NCI-H748 (cell line): Measurements from ENCODE around the gene ACADVL.
"Not testable (repeated sequence)": the region's sequence is repeated elsewhere in the genome, so short reads cannot be mapped to it uniquely, and the experiment has no call there.

Experiments
- DNase-seq: peaks from one replicate; lab custom pipeline; 2025; ENCODE audit not compliant: unreplicated experiment; lab: John Stamatoyannopoulos, UW

ACADVL gene

DNA sequence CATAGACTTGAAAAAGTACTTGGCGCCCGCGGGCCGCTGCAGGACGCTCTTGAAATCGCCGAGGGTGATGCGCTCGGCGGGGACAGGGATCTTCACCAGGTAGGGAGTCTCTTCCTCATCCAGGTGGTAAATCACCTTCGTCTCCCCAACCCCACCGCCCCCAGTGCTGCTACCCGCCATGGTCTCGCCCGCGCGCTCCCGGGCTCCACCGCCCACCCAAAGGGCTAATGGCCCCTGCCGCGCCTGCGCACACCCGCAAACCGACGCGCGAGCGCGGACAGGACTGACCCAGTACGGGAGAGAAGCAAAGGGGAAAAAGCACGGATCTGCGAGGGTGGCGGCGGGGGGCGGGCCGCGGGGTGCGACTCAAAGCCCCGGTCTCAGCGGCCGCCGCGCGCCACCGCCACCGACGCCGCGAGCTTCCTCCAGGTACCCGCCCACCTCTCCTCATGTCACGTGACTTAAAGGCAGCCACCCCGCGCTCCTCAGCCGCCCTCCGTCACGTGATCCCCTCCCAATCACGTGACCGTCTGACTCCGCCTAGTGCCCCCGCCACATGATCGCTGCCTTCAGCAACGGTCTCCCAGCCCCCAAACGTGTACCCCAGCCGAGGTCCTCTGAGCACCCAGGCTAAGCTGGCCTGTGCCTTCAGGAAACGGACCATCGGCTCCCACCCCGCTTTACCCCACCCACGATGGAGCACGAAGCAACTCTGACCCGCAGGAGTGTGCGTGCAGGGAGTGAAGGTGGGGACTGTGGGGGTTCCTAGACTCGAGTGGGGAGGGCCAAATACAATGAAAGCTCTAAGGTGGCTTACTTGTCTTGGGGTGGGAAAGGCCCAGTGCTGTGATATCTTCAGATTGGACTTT, 14.6 kb downstream of the ACADVL start, which contains the start of gene DVL2:
TSS of gene DVL2 (minus strand) at position 435 of the 869 bp plus-strand sequence. CDS start at position 180, 255 bp downstream.
- peak; percentile 96 for DNase-seq

DNA sequence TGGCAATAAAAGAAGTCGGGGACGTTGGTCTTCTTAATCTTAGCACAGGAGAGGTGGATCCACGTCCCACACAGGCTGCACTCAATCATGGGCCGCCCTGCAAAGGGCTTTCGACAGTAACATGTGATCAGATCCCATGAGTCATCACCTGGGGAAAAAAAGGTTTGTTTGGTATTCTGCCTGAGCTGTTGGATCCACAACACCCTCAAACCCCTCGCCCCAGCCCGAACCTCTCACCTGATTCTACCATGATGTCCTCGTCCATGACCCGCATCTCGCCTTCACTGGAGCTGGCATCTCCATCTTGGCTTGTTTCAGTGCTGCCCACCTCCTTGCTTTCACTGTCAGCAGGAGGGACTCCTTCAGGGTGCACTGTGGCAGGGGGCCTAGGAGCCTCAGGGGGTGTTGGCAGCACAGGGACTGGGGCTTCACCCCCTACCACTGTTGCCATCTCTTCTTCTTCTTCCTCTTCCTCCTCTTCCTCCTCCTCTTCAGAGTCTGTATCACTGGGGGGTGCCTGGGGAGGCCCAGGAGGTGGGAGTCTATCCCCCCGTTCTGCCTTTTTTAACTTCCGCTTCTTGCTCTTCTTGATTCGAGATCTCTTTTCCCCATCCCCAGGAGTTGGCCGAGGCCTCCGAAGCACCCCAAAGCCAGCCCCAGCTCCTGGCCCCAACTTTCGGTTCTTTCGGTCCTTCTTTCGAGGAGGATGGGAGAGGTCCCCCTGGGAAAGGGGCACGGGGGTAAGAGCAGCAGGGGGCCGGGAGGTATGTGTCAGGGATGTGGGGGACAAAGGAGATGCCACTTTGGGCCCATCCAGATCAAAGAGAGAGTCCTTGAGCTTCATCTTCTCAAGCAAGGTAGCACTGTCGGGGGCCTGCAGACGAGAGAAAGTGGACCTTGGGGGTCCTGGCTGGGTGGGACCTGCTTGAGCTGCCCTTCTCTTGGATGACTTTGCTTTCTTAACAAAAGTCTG, 16.2 kb downstream of the ACADVL start:
- DNase-seq, result no peak

DNA sequence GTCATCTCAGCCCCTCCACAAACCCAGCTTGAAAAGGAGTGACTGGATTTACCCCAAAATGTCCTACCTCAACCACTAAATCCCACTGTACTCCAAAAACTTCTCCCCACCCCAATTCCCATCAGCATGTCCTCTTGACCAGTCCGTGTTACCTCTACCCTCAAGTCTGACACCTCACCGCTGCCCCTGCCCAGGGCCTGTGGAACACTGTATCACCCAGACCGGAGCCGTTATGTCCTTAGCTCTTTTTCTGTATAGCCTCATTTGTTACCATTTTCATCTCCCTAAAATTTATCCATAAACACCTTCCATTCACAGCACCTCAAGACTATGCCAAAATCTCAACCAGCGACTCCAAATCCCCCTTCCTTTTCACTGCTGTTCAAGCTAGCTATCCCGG, 17.1 kb downstream of the ACADVL start:
- no peak for DNase-seq

DNA sequence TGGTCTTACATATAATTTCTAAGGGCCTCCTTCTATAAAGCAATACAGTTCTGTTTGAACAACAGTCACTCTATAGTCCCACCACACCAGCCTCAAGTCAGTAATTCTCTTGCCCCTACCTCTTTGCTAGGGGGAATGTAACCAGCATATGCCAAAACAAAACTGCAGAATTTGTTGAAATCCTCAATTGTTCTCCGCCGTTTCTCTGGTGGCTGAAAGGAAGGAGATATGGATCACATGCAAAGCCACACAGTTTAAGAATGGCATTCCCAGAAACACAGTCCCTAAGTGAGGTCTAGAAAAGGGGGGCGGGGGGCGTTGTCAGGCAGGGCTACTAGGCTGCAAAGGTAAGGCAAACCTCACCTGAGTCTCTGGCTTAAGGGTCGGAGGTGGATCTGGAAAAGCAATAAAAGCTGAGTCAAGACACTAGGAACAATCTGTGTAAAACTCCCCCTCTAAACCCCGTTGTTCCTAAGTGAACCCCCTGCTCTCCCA, 17.6 kb downstream of the ACADVL start:
- no peak for DNase-seq

DNA sequence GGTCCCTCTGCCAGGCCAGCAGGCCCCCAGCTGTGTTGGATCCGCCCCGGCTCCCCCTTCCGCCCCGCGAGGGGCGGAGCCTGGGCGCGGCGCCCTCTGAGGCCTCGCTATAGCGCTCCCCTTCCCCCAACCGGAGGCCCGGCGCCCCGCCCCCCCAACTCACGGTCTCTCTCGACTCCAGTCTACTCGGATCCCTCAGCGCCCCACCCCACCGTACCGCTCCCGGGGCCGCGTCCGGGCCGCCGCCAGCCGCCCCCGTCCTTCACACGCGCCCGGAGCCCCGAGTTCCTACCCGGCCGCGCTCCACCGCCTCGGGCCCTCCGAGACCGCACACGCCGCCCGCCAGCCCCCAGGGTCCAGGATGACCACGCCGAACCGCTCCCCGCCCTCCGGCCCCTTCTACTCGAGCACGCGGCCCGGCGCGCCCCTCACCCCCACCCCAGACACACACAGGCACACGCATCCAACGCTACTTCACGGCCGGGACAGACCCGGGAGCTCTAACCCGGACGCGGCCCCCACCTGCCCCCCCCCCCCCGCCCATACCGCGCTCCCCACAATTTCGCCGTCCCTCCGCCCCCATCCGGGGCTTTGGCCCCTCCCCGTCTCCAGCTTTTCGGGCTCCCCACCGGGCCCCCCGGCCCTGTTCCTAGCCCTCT, 18.2 kb downstream of the ACADVL start:
- DNase-seq, result peak; percentile 81

DNA sequence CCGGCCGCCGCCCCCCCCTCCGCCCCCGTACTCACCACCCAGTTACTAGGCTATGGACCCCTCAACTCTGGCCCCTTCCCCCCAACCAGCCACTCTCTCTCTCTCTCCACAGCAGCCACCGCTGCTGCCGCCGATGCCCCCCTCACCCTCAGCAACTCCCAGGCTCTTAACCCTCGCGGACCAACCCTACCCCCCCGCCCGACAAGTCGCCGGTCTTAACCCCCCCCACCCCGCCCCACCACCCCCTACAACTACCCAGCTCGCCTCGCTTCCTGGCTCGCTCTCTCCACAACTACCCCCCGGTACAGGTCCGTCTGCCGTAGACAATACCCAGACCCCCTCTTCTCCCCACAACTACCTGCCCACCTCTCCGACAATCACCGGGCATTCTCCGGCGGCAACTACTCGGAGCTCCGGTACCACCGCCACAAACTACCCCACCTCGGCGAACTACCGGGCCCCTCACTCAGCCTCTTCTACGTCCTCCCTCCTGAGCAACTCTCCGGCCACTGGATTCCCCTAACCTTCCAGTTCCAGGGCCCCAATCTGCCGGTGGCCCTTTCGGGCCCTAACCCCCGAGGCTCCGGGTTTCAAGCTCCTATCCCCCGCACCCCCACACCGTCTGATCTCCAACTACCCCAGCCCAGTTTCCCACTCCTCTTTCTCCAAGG, 18.8 kb downstream of the ACADVL start:
- peak; percentile 56 for DNase-seq

DNA sequence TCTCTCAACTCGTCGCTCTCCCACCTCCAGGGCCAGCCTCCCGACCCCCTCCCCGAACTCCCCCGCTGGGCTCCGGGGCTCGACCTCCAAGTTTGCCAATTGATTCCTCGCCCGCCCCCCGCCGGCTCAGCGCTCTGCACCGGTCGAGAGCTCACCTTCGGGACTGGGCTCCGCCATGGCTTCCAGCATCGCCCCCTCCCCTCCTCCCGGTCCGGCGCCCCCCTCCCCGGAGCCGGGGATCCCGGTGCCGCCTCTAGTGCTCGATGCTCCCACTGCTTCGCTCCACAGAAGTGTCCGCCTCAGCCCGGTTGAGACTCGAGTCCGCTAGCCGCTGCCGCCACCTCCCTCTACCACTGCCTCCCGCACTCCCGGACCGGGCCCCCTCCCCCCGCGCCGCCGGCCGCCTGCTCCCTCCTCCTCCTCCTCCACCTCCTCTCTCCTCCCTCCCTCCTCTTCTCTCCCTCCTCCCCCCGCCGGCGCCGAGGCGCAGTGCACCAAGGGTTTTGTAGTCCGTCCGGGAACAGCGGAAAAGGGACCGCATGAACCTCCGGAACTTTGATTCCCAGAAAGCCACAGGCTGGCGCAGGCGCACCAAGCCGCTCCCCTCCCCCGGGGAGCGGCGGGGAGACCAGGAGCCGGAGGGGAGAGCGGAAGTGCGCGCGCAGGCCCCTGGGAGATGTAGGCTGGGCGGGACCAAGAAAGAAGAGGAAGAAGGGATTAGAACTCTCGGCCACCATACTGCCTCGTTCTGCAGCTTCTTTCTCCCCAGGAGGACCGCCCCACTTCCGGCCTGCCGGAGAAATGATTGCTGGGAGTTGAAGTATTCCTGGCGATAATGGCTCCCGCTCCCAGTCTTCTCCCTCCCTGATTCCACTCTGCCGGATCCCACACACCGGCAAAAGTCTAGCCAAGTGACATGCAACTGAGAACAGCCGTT, 19.6 kb downstream of the ACADVL start, which contains the start of gene PHF23:
TSS of gene PHF23 (minus strand) at position 367 of the 937 bp plus-strand sequence. CDS start at position 189, 178 bp downstream.
- peak; percentile 100 for DNase-seq

DNA sequence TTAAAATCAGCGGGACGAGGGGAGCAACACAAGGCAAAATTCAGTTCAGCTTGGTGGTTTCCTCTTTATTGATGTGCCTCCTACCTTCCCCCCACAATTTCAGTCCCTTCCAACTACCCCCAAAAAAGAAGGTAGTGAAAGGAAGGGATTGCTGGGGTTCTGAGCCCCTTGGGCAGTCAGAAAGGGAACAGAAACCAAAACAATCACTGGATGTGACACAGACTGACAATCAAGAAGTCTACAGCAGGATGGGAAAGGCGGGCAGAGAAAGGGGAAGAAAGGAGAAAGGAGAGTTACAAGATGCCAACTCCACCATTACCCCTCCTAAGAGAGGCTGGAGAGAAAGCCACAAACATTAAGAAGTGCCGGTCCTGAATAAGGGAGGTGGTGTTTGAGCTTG, 20.6 kb downstream of the ACADVL start:
- DNase-seq, result no peak

DNA sequence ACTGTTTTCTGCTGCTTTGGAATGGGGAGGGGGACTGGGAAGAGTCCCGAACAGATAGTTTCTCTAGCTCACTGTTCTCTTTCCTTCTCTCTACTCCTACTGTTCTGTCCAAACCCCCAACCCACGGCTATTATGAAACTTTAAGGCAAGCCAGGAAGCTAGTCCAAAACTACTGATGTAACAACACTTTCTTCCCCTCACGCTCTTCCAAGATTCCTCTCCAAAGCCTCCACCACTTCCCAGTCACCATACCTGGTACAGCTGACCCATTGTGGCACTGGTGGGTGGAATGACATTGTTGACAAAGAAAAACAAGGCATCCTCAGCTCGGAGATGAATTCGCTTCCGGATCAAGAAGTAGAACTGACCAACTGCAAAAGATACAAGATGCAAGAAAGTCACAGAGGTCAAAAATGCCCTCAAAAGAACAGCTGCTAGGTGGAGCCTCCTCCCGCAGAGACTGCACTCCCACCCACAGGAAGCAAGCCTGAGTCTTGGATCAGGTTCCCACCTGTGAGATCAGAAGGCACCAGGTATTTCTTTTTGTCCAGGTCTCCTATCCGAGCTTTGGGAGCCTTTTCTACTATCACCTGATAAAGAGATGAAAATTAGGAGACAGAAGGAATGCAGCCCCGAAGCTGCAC, 21.5 kb downstream of the ACADVL start:
- DNase-seq, result peak; percentile 45

DNA sequence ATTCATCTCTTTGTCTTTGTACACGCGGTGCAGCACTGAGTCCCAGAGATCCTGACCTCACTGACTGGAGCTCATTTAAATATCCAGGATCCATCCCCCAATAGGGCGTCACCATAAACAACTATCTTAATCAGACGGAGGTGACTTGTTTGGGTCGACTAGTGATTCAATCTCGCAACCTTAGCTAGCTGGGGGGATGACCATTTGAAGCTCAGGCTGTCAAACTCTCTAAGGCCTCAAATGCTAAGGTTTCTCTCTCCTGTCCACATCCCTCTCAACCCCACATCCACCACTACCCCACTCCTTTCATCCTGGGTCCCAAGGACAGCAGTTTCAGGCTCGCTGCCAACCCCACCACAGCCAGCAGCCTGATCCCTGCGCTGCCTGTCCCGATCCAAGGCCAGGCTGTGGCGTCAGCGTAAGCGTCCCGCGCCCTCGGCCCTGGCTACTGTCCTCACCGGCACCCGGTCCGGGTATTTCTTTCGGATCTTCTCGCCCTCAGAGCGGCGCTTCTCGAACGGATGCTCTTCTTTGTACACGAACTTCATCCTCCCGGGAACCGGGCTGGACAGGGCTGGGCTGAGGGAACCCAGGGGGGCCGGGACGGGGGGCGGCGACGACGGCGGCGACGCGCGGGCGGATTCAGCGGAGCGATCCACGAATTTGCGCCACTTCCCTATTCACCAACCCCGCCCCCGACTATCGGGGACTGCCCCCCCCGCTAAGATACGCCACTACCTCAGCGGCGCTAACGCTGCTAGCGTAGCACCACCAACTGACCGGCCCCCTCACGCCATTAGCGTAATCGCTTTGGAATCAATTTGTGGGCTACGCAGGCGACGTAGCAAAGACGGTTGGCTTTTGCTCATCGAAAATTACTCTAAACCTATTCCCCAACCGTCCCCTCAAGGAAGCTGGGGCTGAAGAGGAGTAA, 22.3 kb downstream of the ACADVL start, which contains the start of gene GABARAP:
TSS of gene GABARAP (minus strand) at position 667 of the 934 bp plus-strand sequence. CDS start at position 548, 119 bp downstream.
- DNase-seq, result peak; percentile 95

DNA sequence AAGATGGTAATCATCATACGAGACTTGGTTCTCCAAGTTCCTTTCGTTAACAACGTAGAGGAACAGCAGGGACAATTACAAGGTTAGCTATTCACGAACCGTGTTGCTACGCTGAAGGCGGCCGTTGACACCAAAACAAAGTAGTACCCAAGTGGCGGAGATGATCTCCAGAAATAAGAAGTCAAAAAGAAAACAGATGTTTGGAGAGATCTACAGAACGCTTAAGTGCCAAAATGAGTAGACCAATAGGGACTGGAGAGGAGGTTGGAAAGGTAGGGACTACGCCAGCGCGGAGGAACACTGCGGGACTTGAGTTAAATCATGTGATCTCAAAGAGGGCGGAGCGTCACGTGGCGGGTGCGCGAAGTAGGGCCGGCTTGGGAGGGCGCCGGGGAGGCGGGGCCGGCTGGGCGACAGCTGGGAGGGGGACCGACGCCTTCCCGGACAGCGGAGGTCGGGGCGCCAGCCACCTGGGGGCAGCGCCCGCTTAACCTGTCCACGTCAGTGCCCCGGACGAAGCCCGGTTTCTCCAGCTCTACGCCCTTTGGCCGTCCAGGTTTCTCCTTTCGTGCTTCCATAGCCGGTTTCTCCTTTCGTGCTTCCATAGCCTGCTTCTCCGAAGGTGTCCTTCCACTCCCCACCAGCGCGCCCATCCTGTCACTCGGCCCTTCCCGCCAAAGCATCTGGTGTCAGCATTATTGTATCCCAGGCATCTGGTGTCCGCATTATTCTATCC, 23.1 kb downstream of the ACADVL start:
- DNase-seq, result peak; percentile 99

DNA sequence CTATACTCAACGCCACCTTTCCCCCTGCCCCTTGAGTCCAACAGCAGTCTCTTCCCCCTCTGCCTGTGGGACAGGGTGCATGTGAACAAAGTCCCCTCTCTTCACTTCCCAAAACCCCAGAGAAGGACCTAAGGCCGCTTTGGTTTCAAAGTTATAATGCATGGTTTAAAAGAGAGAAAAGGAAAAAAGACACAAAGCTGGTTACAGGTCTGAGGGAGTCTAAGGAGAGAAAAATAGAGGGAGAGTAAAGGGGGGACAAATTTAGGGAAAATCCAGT, 23.7 kb downstream of the ACADVL start:
- DNase-seq, result no peak

DNA sequence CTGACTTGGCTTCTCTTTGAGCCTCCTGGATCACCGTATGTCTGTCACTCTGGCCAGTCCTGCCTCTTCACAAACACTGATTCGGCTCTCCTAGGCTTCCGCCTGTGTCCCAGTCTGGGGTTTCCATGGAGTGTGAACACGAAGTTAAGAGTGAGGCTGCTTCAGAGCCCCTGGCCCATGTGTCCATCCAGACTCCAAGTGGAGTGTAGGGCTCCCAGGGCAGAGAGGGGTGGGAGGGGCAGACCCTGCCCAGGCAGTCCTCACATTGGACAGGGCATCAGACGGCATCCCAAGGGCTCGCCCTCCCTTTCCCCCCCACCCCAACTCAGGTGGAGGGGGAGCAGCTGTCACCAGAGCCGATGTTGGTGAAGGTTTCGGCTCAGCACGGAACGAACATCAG, 24.1 kb downstream of the ACADVL start:
- not testable (repeated sequence) for DNase-seq

DNA sequence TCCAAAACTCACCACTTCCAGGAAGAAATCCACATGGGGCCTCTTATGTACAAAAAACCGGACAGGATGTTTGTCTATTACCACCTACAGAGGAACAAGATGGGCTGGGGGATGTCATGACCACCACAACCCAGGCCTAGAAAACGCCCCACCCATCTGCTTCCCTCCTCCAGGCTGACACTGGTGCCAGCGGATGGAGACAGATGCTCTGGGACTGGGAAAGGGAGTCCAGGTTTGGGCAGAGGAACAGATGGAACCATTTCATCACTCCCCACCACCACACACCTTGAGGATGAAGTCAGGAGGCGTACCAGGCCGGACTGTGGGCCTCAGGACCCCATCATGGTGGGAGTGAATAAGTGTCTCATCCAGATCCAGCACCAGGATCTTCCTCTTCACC, 27.0 kb downstream of the ACADVL start:
- no peak for DNase-seq

DNA sequence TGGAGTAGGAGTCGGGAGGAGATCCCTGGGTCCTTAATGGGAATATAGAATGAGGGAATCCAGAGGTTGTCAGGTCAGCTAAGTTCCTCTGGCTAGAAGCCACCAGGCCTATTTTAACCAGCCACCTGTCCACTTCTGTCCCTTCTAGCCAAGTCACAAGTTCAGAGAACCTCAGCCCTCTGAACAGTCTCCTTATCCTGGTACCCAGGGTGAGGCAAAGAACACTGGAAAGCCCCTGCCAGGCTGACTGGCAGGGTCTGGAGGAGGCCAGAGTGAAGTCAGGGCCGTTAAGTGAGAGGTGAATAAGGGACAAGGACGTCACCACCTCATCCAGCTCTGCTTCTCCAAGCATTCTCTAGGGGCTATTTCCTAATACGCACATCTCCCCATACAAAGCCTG, 29.1 kb downstream of the ACADVL start:
- no peak for DNase-seq

DNA sequence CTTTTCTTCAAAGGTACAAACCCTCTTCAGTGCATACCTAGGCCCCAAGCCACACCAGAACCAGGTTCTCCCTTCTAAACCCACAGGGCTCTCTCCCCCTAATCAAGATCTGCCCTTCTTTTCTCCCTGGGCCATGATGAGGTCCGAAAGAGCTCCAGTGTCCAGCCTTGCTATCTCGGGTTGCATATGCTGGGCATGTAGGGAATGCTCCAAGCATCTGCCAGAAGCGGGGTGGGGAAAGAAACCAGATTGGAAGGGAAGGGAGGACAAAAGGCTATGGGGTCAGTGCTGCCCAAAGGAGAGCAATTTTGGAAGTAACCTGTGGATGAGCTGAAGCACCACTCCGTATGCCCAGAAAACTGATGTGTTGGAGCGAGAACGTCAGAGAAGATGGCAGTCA, 29.5 kb downstream of the ACADVL start:
- DNase-seq, result no peak

DNA sequence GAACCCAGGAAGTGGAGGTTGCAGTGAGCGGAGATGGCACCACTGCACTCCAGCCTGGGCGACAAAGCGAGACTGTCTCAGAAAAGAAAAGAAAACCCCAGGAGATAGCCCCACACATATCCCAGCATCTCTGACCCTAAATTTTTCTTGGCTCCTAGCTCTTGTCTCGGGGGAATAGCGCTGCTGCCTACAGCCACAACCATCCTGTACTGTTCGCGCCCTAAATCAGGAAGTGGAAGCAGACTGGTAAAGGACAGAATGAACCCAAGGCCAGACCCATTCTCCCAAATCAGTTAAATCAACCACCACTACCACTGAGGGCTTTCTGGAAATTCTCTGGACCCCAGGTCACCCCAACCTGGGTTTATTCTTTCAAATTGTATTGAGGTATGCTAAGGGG, 30.1 kb downstream of the ACADVL start:
- DNase-seq, result no peak
